GM12875 (cell line): ENCODE results near the gene PPP1R9B.

Experiments
- H3K4me3 ChIP-seq: one replicate; pipeline ENCODE4 v1.5.1; 2011; ENCODE audit warnings: low read depth, low read length, control low read depth
- CTCF ChIP-seq: IDR thresholded peaks from 2 replicates; pipeline ENCODE4 v1.5.1; 2011; ENCODE audit warnings: low read depth, mild to moderate bottlenecking, control low read depth, inconsistent platforms, low read length, moderate library complexity, borderline replicate concordance; ENCODE audit not compliant: insufficient read depth

PPP1R9B gene

GRCh38 chr17:50190293-50190602 is 39.8 kb upstream of the PPP1R9B start:
- no peak for TF ChIP-seq CTCF
- no peak overlapping the region for H3K4me3 ChIP-seq

- no peak overlapping the region for H3K4me3 ChIP-seq
- TF ChIP-seq CTCF: no peak
Observed at GRCh38 chr17:50189550-50190292, 39.2 kb upstream of the PPP1R9B start.

- no peak overlapping the region for H3K4me3 ChIP-seq
- TF ChIP-seq CTCF: no peak
Observed at GRCh38 chr17:50188921-50189549, 38.6 kb upstream of the PPP1R9B start.

GRCh38 chr17:50188531-50188920 is 38.0 kb upstream of the PPP1R9B start:
- no peak overlapping the region for H3K4me3 ChIP-seq
- no peak for TF ChIP-seq CTCF

GRCh38 chr17:50187751-50188530 is 37.5 kb upstream of the PPP1R9B start:
- no peak for TF ChIP-seq CTCF
- no peak overlapping the region for H3K4me3 ChIP-seq

- TF ChIP-seq CTCF: no peak
Observed at GRCh38 chr17:50187394-50187725, 36.9 kb upstream of the PPP1R9B start.

More at GRCh38 chr17:50187394-50187725, 36.9 kb upstream of the PPP1R9B start:
- H3K4me3 ChIP-seq: no peak overlapping the region
